K562 (cell line): ENCODE data around the gene ZNF433.

ENCODE experiments used
- POLR2AphosphoS5 ChIP-seq: IDR thresholded peaks from 2 replicates; pipeline ENCODE4 v1.6.1; 2011; ENCODE audit warnings: mild to moderate bottlenecking, low read depth, low read length, moderate library complexity; ENCODE audit not compliant: control insufficient read depth, insufficient read depth
- TF ChIP-seq, protein P1 (sequence below), 3 experiments: IDR thresholded peaks in 2 of 3; conservative IDR thresholded peaks in 1 of 3; 2 replicates each; pipeline ENCODE4 v1.5.1; 2011 to 2012; ENCODE audit warnings: low read length in 3 of 3, mild to moderate bottlenecking in 3 of 3, control low read depth in 2 of 3, improper control_type of control experiment in 1 of 3, inconsistent platforms in 1 of 3, low read depth in 1 of 3, mixed read lengths in 1 of 3, moderate library complexity in 1 of 3; ENCODE audit not compliant: insufficient read depth in 2 of 3
- TF ChIP-seq, protein P2 (sequence below): fragments of 250-450 bp; sonication (Bioruptor Pico); IDR thresholded peaks from 2 replicates; pipeline ENCODE4 v1.8.0; 2022; ENCODE audit warnings: moderate library complexity, mild to moderate bottlenecking, inconsistent platforms

DNA sequence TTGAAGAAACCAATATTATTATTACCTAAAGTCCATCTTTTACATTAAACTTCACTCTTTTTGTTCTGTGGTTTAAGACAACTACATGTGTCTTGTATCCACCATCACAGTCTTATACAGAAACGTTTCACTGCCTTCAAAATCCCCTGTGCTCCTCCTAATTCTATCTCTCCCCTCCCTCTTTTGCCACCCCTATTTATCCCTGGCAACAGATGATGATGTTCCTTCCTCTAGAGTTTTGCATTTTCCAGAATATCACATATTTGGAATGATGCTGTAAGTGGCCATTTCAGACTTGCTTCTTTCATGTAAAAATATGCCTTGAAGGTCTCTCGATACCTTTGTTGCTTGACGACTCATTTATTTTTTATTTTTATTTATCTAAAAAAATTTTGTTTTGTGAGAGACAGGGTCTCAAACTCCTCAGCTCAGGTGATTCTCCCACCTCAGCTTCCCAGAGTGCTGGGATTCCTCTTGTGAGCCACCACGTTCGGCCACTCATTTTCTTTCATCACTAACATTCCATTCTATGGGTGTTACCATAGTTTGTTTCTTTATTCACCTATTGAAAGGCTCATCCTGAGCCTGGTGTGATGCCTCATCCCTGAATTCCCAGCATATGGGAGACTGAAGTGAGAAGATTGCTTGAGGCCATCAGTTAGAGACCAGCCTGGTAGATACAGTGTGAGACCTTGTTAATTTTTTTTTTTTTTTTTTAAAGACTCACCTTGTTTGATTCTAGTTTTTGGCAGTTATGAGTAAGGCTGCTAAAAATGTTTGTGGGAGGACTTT lies 62.3 kb downstream of the ZNF433 start:
- TF ChIP-seq, protein P1, sequence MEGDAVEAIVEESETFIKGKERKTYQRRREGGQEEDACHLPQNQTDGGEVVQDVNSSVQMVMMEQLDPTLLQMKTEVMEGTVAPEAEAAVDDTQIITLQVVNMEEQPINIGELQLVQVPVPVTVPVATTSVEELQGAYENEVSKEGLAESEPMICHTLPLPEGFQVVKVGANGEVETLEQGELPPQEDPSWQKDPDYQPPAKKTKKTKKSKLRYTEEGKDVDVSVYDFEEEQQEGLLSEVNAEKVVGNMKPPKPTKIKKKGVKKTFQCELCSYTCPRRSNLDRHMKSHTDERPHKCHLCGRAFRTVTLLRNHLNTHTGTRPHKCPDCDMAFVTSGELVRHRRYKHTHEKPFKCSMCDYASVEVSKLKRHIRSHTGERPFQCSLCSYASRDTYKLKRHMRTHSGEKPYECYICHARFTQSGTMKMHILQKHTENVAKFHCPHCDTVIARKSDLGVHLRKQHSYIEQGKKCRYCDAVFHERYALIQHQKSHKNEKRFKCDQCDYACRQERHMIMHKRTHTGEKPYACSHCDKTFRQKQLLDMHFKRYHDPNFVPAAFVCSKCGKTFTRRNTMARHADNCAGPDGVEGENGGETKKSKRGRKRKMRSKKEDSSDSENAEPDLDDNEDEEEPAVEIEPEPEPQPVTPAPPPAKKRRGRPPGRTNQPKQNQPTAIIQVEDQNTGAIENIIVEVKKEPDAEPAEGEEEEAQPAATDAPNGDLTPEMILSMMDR (IDR thresholded peaks at IDR 0.05 in 2 of 3, conservative IDR thresholded peaks at IDR 0.05 in 1 of 3; ENCODE audit: insufficient read depth in 2 of 3, low read depth in 1 of 3, low read length in 3 of 3): no peak
- no peak for TF ChIP-seq POLR2AphosphoS5
- TF ChIP-seq, protein P2, sequence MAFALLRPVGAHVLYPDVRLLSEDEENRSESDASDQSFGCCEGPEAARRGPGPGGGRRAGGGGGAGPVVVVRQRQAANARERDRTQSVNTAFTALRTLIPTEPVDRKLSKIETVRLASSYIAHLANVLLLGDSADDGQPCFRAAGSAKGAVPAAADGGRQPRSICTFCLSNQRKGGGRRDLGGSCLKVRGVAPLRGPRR (CRISPR knock-in tag): no peak
